HL-60/S4 (cell line): ENCODE data around the gene NPAS4.
"Not testable (repeated sequence)": the region's sequence is repeated elsewhere in the genome, so short reads cannot be mapped to it uniquely, and the experiment has no call there.

ENCODE experiments used
- in situ Hi-C: fragments of 300-500 bp; cut with MboI; formaldehyde crosslinking; loops from 2 replicates; pipeline ENCODE4 v1.14.3; 2022; ENCODE audit warnings: low sequenced_read_pairs

Gene NPAS4

GRCh38 chr11:66415423-66415822 is 5.4 kb upstream of the NPAS4 start:
- in situ Hi-C loops: no loop called here

GRCh38 chr11:66417000-66417399 is 3.8 kb upstream of the NPAS4 start:
- in situ Hi-C loops: no loop called here

GRCh38 chr11:66418168-66418985 is 2.5 kb upstream of the NPAS4 start:
- in situ Hi-C loops: no loop called here

GRCh38 chr11:66418986-66419308 is 1.9 kb upstream of the NPAS4 start:
- in situ Hi-C loops: no loop called here

GRCh38 chr11:66419825-66420224 is 1.0 kb upstream of the NPAS4 start:
- in situ Hi-C loops: no loop called here

GRCh38 chr11:66421492-66422205 is 814 bp downstream of the NPAS4 start:
- in situ Hi-C loops: no loop called here

- in situ Hi-C loops: no loop called here
Observed at GRCh38 chr11:66426314-66426713, 5.5 kb downstream of the NPAS4 start.

GRCh38 chr11:66428933-66429332 is 8.1 kb downstream of the NPAS4 start:
- in situ Hi-C loops: no loop called here

GRCh38 chr11:66429983-66430602 is 9.3 kb downstream of the NPAS4 start:
- in situ Hi-C loops: no loop called here

GRCh38 chr11:66431287-66431686 is 10.5 kb downstream of the NPAS4 start:
- in situ Hi-C loops: not testable (repeated sequence)

GRCh38 chr11:66431871-66432329 is 11.1 kb downstream of the NPAS4 start:
- in situ Hi-C loops: not testable (repeated sequence)

GRCh38 chr11:66432597-66432996 is 11.8 kb downstream of the NPAS4 start:
- in situ Hi-C loops: no loop called here

- in situ Hi-C loops: no loop called here
Observed at GRCh38 chr11:66437979-66438503, 17.2 kb downstream of the NPAS4 start.

GRCh38 chr11:66438504-66439466 is 17.9 kb downstream of the NPAS4 start, which contains the start of gene MRPL11:
TSS of gene MRPL11 (minus strand) at chr11:66438848. CDS start at chr11:66438754, 94 bp downstream.
- in situ Hi-C loops: no loop called here

GRCh38 chr11:66440101-66440939 is 19.5 kb downstream of the NPAS4 start:
- in situ Hi-C loops: not testable (repeated sequence)

GRCh38 chr11:66440940-66441282 is 20.1 kb downstream of the NPAS4 start:
- in situ Hi-C loops: not testable (repeated sequence)

GRCh38 chr11:66443602-66444001 is 22.8 kb downstream of the NPAS4 start:
- in situ Hi-C loops: no loop called here

- in situ Hi-C loops: no loop called here
Observed at GRCh38 chr11:66447012-66447411, 26.2 kb downstream of the NPAS4 start.

GRCh38 chr11:66448523-66448922 is 27.7 kb downstream of the NPAS4 start:
- in situ Hi-C loops: no loop called here

GRCh38 chr11:66450560-66450959 is 29.7 kb downstream of the NPAS4 start:
- in situ Hi-C loops: no loop called here
